Epithelial cell of proximal tubule (primary cell): ENCODE data around the gene RCOR2. TPM values are rescaled to one million over a fixed set of nuclear protein-coding genes. Genes with fewer than 3 reads are reported as not detected.

Source experiments
- DNase-seq: peaks from one replicate; pipeline ENCODE4 v3.0.0-alpha.2; 2011; ENCODE audit warnings: low read depth
- H3K4me3 ChIP-seq: 2 replicates; pipeline ENCODE4 v1.5.1; 2011; ENCODE audit warnings: low read depth, mild to moderate bottlenecking, low read length
- total RNA-seq: library from RNA; depleted of rRNA; stranded (reverse); fragments of >200 nt; gene quantifications from 2 replicates; pipeline ENCODE4 v1.2.3, GENCODE V29; 2015
- TF ChIP-seq, protein P1 (sequence below): conservative IDR thresholded peaks from 2 replicates; pipeline ENCODE4 v1.5.1; 2012; ENCODE audit warnings: low read depth, mild to moderate bottlenecking, low read length

RCOR2 gene
- total RNA-seq, 1 donor from 2014 or later: 3.1 TPM

DNA sequence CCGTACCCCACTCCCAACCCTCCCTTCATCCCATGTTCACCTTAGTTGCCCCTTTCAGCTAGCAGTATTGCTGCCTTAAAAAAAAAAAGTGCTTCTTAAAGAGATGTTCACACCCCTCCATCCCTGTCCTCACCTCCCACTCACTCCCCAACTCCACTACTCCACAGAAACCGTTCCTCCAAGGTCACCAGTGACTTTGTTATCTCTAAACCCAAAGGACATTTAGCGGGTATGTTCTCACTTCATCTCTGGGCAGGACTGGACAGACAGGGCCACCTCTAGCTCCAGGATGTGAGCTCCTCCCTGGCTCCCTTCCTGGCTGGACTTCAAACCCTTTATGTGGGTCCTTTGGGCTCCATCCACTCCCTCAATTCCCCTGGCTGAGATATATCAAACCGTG lies 6.4 kb upstream of the RCOR2 start:
- no peak overlapping the region for H3K4me3 ChIP-seq
- TF ChIP-seq, protein P1, sequence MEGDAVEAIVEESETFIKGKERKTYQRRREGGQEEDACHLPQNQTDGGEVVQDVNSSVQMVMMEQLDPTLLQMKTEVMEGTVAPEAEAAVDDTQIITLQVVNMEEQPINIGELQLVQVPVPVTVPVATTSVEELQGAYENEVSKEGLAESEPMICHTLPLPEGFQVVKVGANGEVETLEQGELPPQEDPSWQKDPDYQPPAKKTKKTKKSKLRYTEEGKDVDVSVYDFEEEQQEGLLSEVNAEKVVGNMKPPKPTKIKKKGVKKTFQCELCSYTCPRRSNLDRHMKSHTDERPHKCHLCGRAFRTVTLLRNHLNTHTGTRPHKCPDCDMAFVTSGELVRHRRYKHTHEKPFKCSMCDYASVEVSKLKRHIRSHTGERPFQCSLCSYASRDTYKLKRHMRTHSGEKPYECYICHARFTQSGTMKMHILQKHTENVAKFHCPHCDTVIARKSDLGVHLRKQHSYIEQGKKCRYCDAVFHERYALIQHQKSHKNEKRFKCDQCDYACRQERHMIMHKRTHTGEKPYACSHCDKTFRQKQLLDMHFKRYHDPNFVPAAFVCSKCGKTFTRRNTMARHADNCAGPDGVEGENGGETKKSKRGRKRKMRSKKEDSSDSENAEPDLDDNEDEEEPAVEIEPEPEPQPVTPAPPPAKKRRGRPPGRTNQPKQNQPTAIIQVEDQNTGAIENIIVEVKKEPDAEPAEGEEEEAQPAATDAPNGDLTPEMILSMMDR: no peak
- DNase-seq: no peak

DNA sequence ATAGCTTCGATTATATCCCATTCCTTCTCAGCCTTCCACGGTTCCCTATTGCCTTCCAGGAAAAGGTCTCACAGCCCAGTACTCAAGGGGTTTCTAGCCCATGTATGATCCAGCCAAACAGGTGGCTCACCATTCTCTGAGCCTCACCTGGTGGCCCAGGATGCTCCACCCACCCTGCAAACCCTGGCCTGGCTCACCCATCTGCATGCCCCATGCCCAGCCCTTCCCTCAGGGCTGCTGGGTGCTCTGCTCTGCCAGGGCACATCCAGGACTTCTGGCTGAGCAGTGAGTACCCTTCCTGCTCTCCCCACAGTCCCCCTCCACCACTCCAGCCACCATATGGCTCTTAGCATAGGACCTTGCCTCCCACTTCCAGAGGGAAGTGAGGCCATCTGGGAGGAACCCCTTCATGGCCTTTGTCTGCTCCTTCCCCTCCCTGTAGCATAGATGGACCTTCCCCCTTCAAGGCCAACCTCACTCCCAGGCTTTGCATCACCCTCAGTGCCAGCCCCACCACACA lies 5.8 kb upstream of the RCOR2 start:
- TF ChIP-seq, protein P1: no peak
- DNase-seq: no peak
- no peak overlapping the region for H3K4me3 ChIP-seq

DNA sequence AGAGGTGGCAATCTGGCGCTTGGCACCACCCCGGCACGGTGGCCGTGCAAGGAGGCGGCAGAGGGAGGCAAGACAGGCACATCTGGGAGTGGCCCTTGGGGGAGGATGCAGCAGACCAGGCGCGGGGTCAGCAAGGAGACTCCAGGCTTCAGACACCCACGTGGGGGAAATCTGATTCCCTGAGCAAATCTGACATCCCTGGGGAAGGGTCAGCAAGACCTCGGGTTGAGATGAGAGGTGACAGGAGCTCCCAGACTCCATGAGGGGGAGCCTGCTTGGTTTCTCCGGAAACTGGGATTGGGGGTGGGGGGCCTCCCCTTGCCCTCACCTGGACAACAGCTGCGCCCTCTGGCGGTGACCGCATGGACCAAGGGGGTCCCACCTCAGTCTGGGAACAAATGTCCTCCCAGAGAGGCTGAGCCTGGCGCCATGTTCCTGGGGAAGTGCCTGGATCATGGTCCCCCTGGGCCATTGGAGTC lies 4.0 kb upstream of the RCOR2 start:
- H3K4me3 ChIP-seq: no peak overlapping the region
- DNase-seq: no peak
- TF ChIP-seq, protein P1: peak; percentile 60

DNA sequence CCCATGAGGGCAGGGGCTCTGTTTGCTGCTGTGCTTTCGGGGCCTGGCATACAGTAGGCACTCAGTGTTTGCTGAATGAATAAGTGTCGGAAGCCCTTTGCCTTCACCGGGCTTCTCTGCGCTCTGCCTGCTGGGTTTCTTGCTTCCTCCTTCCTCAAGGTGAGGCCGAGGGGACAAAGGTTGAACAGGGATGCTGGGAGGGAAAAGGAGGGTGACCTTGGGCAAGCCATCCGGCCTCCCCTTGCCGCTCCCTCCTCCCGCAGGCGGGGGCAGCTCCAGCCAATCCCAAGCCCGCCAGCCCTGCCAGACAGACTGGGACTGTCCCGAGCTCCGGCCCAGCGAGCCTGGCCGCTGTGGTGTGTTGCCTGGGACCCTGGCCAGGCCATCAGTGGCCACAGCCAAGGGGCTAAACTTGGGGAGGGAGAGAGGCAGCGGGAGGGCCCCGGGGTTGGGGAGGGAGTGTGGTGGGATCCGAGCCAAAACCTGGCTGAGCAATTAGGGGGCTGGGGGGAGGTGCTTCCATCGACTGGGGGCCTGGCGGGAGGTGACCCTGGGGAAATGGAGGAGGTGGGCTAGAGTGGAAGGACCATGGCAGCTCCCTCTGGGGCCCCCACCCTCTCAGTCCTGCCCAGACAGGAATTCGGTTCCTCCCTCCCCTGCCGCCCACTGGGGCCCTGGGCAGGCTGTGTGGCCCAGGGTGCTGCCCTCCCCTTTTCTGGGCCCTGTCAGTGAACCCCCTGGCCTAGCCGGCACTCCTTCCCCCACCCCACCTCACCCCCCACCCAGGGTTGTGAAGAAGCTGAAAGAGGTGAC lies 3.4 kb upstream of the RCOR2 start:
- TF ChIP-seq, protein P1: no peak
- DNase-seq: no peak
- H3K4me3 ChIP-seq: no peak overlapping the region

DNA sequence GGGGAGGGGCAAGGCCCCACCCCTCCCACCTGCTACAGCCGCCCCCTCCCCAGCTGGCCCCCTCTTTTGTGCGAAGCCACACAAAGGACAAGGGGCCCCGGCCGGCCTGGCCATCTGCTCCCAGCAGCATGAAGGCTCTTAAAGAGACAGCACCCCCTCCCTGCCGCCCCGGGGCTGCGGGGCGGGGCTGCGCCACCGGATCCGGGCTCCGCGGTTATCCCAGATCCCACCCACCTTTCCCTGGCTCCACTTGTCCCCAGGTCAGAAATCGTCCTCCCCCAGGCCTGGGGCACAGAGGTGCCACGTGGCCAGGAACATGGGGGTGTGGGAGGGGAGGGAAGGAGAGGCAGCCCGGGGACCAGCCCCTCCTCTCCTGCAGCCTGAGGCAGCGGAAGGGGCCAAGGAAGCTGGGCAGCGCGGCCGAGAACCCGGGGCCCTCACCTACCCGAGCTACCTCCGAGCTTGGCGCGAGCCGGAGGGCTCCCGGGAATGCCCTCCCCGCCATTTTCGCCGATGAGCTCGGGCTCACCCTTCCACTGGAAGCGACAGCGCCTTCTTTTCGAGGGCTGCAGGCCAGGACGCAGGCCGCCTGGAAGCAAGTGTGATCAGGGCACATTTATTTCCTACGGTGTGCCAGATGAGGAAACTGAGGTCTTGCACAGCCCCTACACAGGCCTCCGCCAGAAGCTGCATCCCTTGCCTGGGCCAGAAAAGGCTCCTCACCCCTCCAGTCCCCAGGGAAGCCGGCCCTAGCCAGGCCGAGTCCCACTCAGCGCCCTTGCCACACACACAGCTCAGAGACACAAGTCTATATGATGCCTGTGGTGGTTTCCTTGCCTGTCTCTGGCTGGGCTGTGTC lies 2.5 kb upstream of the RCOR2 start:
- no peak overlapping the region for H3K4me3 ChIP-seq
- DNase-seq: no peak

DNA sequence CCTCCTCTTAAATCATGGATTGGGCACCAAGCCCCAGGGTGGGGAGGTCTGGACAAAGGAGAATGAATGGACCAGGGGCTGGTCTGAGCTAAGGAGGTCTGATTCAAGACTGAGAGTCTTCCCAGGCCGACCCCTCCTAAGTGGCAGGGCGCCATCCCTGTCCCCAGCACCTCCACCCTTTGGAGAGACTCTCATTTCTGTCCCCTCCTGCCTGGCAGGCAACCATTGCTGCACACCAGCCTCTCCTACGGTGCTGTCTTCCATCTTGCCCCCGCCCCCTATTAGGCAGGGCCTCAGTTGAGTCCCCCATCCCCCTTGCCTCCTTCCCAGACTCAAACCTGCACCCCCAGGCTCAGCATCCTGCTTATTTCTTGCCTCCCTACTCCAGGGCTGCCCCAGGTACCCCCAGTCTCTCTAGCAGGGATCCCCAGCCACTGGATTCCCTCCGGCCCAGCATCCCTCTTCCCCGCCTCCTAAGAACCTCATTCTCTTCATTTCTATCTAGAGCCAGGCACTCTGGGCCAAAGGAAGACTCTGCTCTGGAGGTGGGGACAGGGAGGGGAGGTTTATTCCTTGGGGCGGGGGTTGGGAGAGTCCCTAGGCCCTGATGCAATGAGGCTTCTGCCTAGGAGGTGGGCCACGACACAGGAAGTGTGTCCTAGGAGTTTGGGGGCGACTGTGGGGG lies 1.7 kb upstream of the RCOR2 start:
- TF ChIP-seq, protein P1: no peak
- no peak for DNase-seq
- no peak overlapping the region for H3K4me3 ChIP-seq

More for the DNA sequence above, 2.5 kb upstream of the RCOR2 start:
- TF ChIP-seq, protein P1: no peak
